GM12801 (cell line): Measurements from ENCODE around the gene ZEB2.

Source experiments
- TF ChIP-seq, protein P1 (sequence below): IDR thresholded peaks from one replicate; pipeline ENCODE4 v1.5.1; 2011; ENCODE audit warnings: control low read depth; ENCODE audit not compliant: insufficient read length; ENCODE audit errors: extremely low read depth

The ZEB2 gene

DNA sequence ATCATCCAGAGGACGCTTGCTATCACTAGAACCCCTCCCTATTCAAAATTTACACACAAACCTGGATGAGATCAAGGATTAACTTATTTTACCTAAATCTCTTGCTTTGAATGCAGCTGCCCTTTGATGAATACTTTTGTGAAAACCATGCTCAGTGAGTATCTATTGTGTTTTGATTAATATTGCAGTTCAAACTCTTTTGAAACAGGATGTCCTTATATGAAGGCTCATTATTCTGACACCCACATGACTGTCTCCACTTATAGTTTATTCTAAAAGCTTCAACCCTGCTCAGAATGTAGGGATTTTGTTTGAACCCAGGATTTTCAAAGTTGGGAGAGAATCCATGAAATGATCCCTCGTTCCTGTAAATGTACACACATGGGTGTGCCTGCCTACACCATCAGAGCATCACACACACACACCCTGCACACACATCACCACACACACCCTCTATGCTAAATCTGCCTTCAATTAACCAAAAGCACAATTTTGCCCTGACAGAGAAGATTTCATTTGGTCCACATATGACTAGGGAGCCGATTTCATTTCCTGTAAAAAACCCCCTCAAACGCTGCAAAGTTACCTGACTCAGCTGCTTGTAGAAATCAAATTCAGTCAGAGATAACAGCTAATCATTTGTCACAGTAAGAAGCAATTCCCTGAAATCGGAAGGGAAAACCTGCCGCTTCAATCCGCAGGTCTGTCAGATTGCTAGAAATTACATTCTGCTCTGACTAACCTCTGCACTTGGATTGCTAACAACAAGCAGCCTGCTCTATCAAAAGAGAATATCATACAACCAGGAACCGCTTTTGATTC lies 65.2 kb downstream of the ZEB2 start:
- TF ChIP-seq, protein P1, sequence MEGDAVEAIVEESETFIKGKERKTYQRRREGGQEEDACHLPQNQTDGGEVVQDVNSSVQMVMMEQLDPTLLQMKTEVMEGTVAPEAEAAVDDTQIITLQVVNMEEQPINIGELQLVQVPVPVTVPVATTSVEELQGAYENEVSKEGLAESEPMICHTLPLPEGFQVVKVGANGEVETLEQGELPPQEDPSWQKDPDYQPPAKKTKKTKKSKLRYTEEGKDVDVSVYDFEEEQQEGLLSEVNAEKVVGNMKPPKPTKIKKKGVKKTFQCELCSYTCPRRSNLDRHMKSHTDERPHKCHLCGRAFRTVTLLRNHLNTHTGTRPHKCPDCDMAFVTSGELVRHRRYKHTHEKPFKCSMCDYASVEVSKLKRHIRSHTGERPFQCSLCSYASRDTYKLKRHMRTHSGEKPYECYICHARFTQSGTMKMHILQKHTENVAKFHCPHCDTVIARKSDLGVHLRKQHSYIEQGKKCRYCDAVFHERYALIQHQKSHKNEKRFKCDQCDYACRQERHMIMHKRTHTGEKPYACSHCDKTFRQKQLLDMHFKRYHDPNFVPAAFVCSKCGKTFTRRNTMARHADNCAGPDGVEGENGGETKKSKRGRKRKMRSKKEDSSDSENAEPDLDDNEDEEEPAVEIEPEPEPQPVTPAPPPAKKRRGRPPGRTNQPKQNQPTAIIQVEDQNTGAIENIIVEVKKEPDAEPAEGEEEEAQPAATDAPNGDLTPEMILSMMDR = no peak

DNA sequence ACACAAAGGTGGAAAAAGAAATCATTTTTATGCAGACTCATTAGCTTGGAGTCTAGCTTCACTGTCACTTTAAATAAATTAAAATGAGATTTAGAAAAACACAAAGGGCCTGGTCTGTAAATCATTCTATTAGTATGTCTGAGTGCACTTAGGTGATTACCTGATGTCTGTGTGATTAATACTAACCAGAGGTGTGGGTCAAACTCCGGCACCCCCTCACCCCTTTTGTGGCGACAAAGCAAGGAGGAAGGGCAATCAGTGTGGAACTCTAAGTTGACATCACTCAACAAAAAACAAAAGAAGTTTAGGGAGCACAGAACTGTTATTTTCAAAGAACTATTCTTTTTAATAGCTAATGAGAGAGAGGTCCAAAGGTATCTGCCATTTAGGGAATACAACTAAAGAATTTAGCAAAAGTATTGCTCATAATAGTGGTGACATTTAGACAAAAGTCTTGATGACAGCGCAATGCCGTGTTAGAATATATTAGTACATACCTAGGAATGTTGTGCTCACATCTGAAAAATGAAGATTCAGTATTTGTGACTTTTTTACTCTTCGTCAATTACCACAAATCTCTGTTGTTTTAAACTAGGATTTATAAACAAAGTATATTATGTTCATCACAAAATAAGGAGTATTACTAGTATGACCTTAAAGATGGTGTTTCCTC lies 66.3 kb downstream of the ZEB2 start:
- TF ChIP-seq, protein P1 = no peak

DNA sequence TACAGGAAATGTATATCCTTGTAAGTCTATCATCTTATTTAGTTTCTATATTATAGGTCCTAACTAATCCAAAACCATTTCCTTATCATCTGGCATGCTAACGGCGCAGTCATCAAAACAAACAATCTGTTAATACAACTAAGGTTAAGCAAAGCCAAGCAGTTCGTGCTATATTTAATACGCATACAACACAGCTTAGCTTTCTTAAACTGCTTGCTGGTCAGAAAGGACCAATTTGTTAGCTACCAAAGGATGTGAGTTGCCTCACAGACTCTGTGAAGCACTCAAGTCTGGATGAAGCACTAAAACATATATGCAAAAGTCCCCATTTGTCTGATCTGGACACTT lies 67.0 kb downstream of the ZEB2 start:
- TF ChIP-seq, protein P1 = no peak

DNA sequence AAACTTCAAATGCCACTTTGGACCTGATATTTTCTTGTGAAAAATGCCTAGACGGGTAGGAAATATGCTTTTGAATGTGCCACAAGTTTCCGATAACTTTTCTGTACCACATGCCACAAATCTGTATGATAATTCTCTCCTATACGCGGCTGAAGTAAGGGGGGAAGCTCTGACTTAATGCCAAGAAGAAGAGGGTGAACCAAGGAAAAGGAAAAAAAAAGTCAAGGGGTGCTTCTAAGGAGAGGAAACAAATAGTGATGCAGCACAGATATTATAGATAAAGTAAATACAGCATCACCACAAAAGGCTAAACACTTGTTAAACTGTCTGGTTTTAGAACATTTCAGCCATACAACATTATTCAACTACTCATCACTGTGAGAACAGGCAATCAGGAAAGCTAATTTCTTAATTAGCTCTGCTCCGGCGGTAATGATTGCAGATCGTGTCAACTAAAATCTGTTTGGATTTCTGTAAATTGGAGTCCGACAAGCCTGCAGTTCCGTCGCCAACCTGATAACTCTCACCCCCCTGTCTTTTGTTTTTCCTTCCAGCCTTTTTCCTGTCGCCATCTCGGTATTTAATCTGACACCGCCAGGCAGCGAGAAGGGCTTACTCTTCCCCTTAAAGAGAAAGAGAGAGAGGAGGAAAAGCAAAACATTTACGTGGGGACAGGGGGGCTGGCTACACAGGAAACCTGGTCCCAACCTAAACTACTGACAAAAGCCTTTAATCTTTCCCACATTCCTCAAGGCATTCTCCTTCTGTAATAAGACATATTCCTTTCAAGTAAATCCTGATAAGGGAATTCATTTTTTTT lies 67.5 kb downstream of the ZEB2 start:
- TF ChIP-seq, protein P1 = no peak

DNA sequence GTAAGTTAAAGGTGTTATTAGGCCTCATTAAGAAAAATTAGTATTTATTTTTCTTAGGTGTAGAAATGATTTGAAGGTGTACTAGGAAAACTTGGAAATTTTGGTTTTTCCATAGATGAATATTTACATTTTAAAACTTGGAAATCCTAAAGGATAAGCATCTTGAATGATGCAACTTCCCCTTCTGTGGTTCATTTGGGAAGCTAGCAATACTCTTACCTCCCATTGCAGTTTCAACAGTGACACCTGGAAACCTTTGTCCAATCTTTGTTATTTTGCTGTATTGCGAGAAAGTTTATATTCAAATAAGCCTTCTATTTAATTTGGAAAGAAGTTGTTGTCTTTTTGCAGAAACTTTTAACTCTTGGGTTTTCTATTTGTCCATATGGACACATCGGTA lies 68.5 kb downstream of the ZEB2 start:
- TF ChIP-seq, protein P1 = no peak

DNA sequence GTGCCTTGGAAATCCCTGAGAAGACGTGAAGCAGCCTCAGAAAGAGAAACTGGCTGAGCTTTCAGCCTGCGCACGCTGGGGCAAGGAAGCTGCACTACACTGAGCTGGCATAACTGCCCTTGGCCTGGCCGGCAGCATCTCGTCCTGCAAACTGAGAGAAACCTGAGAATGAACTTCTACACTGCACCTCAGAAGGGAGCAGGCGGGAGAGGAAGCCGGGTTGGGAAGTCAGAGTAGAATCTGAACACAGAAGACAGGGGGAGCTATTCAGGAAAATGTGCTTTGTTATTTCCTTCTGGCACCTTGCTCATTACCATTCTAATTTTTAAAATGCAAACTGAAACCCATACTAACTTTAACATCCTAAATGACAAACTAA lies 70.9 kb downstream of the ZEB2 start:
- TF ChIP-seq, protein P1 = no peak

DNA sequence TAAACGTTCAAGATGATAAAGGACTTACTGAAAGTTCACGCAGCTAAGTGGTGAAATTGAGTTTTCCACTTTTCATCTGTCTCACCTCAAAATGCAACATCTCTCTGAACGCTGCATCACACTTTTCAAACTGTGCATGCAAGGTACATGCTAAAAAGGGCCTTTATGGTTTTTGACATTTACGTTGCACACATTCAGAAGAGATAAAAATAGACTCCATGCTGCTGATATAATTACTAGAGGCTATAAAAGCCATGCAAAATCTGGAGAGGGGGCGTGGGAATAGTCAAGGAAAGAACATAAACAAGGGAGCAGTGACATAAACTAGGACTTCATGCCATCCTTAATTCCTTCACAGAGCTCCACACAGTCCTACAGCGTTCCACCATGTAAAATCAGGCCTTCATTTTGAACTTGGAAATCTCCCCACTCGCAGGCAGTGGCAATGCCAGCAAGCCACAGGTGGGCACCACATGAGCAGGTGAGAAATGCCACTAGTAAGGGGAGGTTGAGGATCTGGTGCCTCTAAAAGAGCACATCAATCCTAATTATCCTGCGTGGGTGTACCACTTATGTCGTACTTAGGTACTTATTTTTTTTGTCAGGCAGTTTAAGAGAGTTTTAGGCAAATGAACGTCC lies 71.4 kb downstream of the ZEB2 start:
- TF ChIP-seq, protein P1 = no peak
